ENCODE results near the gene TRIO.

TRIO gene

DNA sequence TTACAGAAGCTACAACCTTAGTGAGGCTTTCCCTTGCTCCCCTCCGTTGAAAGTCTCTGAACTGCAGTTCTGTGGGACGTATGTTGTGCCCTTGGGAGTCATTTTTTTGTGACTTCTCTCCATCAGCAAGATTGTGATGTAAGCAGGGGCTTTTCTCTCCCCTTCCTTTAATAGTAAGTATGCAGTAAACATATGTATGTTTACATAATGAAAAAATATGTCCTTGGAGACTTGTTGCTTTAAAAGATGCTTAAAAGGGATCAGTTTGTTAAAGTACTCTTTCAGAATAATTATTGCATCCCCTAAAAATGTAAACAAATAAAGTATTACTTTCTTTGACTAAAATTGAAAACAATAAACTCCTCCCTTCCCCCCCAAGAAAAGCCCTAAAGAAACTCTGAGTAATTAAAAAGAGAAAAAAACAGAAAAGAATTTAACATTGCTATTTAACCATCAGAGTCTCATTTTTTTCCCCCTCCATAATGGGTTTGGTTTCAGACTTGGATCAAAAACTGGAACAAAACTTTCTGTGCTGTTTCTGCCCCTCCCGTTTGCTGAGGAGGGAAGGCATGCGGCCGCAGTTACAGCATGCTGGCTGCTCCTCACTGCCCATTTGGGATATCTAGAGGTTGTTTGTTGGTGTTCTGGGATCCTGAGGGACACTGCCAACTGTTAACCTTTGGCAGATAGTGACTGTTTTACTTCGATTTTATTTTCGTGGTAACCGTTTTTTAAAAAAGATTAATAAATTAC is 40.2 kb downstream of the TRIO start:
- POLR2A ChIA-PET = interaction anchor here (0.6 to 1.5 kb wide), 2 partner anchors 40 to 82 kb away, joined by 3 read pairs; partner anchors contain the start of gene TRIO
- no peak for DNase-seq (ENCODE audit: extremely low spot score)
- CTCF ChIA-PET = interaction anchor here (0.7 to 0.9 kb wide), 2 partner anchors 10 to 16 kb away, joined by 3 to 6 read pairs; no protein-coding TSS in a partner anchor
- TF ChIP-seq L3MBTL2 (conservative IDR thresholded peaks at IDR 0.05) (0 out of 2 replicates have a peak, but pooled peaks have one; percentile 12), ZNF384 (IDR thresholded peaks at IDR 0.05) (no peak), SP1 (IDR thresholded peaks at IDR 0.05) (no peak), ARNT (IDR thresholded peaks at IDR 0.05) (no peak)

DNA sequence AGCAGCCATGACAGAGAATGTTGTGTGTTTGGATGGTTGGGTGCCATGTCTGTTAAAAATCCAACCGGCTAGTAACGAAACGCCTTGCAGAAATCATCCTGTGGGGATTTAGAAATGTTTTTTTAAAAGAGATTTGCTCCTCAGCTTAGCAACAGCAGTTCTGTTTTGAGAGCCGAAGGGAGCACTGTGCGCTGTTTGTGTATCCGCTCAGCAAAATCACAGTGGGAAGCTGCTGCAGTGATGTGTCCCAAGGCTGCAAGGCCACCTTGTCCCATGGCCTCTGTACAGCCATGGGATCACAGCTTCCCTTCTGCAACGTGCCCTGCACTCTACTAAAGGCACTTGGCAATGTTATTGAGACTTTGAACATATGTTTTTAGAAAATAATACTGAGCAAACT is 40.9 kb downstream of the TRIO start:
- POLR2A ChIA-PET = no interaction called here
- CTCF ChIA-PET = no interaction called here
- TF ChIP-seq SP1 (IDR thresholded peaks at IDR 0.05) = no peak
- no peak for TF ChIP-seq LEF1 (IDR thresholded peaks at IDR 0.05; ENCODE audit: borderline replicate concordance)
- no peak for TF ChIP-seq HDGF (IDR thresholded peaks at IDR 0.05; ENCODE audit: borderline replicate concordance)
- TF ChIP-seq BHLHE40 (IDR thresholded peaks at IDR 0.05; ENCODE audit: borderline replicate concordance) = no peak
- DNase-seq (ENCODE audit: extremely low spot score) = no peak

DNA sequence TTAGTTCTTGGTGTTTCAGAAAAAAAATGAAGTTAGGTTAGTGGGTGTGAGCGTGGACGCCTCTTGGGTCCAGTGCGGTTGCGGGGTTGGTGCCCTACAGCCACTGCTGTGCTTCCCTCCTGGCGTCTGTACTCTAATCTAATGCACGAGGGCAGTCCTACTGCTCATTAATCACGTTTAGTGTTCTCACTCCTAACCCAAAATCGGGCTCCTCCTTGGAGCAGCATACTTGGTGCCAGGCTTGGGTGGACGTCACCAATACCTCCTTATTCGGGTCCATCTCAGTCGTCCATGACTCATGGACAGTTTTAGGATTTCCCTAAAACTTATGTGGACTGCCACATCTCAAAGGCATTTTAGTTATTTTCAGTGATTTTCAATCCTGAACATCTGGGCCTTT is 41.6 kb downstream of the TRIO start:
- no peak for TF ChIP-seq L3MBTL2 (conservative IDR thresholded peaks at IDR 0.05)
- no peak for TF ChIP-seq SUZ12 (IDR thresholded peaks at IDR 0.05)
- no peak for TF ChIP-seq FOXA1 (IDR thresholded peaks at IDR 0.05)
- TF ChIP-seq FOXK2 (IDR thresholded peaks at IDR 0.05) = no peak
- no peak for TF ChIP-seq TARDBP (IDR thresholded peaks at IDR 0.05)
- TF ChIP-seq HDGF (IDR thresholded peaks at IDR 0.05; ENCODE audit: borderline replicate concordance) = no peak
- no peak for TF ChIP-seq CTBP1 (IDR thresholded peaks at IDR 0.05; ENCODE audit: borderline replicate concordance)
- no peak for TF ChIP-seq ELF4 (IDR thresholded peaks at IDR 0.05)
- TF ChIP-seq, protein P1, sequence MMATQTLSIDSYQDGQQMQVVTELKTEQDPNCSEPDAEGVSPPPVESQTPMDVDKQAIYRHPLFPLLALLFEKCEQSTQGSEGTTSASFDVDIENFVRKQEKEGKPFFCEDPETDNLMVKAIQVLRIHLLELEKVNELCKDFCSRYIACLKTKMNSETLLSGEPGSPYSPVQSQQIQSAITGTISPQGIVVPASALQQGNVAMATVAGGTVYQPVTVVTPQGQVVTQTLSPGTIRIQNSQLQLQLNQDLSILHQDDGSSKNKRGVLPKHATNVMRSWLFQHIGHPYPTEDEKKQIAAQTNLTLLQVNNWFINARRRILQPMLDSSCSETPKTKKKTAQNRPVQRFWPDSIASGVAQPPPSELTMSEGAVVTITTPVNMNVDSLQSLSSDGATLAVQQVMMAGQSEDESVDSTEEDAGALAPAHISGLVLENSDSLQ (IDR thresholded peaks at IDR 0.05) = no peak
- TF ChIP-seq ARNT (IDR thresholded peaks at IDR 0.05) = no peak
- TF ChIP-seq BHLHE40 (IDR thresholded peaks at IDR 0.05; ENCODE audit: borderline replicate concordance) = no peak
- TF ChIP-seq NFRKB (IDR thresholded peaks at IDR 0.05) = no peak
- no peak for TF ChIP-seq ZNF384 (IDR thresholded peaks at IDR 0.05)
- DNase-seq (ENCODE audit: extremely low spot score) = no peak
- ChIA-PET CTCF (no interaction called here), POLR2A (no interaction called here)

DNA sequence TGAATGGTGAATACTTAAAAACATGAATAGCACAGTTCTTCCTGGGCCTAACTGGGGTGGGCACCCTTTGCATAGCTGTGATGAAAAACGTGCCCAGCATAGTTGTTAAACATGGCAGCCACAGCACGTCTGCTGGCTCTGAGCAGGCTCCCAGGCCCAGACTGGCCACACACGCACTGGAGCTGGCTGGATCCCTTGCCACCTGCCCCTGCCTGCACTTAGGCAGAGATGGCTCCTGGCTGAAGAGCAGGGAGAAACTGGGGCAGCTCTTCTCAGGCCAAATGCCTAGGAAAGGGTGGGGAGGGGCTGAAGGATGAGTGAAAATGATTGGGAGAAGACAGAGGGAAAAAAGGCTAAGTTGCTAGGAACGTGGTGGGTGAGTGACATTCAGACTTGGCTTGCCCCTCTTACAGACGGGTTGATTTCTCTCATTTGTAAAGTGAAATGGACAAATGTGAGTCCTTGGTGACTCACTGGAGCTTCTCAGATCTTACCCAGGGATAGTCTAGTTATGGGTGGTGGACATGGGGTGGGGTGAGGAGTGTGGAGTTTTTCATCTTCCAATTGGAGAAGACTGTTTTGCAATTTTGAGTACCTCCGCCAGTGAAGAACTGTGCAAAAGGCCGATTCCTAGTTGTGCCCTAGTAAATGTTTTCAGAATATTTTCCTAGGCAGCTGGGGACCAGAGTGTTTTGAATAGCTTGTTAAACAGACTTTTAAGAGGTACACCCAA is 42.4 kb downstream of the TRIO start:
- no peak for DNase-seq (ENCODE audit: extremely low spot score)
- ChIA-PET POLR2A (interaction anchor here (0.6 to 1.3 kb wide), 4 partner anchors 27 to 79 kb away, joined by 3 to 4 read pairs (median 3); no protein-coding TSS in a partner anchor), CTCF (interaction anchor here (1.3 kb wide), 1 partner anchor 84 kb away, joined by 7 read pairs; no protein-coding TSS in a partner anchor)
- no peak for TF ChIP-seq ARNT (IDR thresholded peaks at IDR 0.05)
- no peak for TF ChIP-seq BHLHE40 (IDR thresholded peaks at IDR 0.05; ENCODE audit: borderline replicate concordance)
- TF ChIP-seq SP1 (IDR thresholded peaks at IDR 0.05) = no peak
- no peak for TF ChIP-seq NFRKB (IDR thresholded peaks at IDR 0.05)
- TF ChIP-seq, protein P1 (IDR thresholded peaks at IDR 0.05) = peak; percentile 15; the same call in 1 of the 2 replicates
- TF ChIP-seq FOXK2 (IDR thresholded peaks at IDR 0.05) = no peak
- TF ChIP-seq HDGF (IDR thresholded peaks at IDR 0.05; ENCODE audit: borderline replicate concordance) = no peak

DNA sequence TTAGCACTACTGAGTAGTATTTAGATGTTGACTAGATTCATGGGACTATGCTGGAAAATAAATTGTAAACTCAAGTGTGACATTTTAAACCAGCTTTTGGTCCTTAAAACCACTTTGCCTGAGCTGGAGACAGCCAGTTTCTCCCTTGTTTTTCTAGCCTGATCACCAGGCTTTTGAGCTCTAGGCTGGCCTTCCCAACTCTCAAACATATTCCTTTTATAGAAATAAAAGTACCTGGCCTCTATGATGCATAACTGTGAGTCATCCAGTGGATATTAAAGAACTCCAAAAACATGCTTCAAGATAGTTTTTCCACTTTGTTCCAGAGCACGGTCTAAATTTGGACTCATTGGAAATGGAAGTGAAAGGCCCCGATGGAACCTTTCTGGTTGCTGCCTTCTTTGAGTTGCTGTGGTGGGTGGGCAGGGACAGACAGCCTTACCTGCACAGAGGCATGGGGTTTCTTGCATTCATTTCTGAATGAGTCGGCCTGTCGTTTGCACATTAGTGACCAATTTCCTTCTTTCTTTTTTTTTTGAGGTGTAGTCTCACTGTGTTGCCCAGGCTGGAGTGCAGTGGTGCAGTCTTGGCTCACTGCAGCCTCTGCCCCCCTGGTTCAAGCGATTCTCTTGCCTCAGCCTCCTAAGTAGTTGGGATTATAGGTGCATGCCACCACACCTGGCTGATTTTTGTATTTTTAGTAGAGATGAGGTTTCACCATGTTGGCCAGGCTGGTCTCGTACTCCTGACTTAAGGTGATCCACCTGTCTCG is 43.1 kb downstream of the TRIO start:
- ChIA-PET POLR2A (interaction anchor here (0.6 to 1.3 kb wide), 4 partner anchors 28 to 79 kb away, joined by 3 to 4 read pairs (median 3); no protein-coding TSS in a partner anchor), CTCF (interaction anchor here (1.3 kb wide), 1 partner anchor 84 kb away, joined by 7 read pairs; no protein-coding TSS in a partner anchor)
- no peak for TF ChIP-seq FOXM1 (IDR thresholded peaks at IDR 0.05; ENCODE audit: borderline replicate concordance)
- TF ChIP-seq FOXK2 (IDR thresholded peaks at IDR 0.05) = no peak
- TF ChIP-seq NFRKB (IDR thresholded peaks at IDR 0.05) = no peak
- no peak for TF ChIP-seq BHLHE40 (IDR thresholded peaks at IDR 0.05; ENCODE audit: borderline replicate concordance)
- TF ChIP-seq HDGF (IDR thresholded peaks at IDR 0.05; ENCODE audit: borderline replicate concordance) = no peak
- TF ChIP-seq ELF4 (IDR thresholded peaks at IDR 0.05) = no peak
- TF ChIP-seq CTBP1 (IDR thresholded peaks at IDR 0.05; ENCODE audit: borderline replicate concordance) = no peak
- no peak for TF ChIP-seq LEF1 (IDR thresholded peaks at IDR 0.05; ENCODE audit: borderline replicate concordance)
- no peak for TF ChIP-seq ZNF384 (IDR thresholded peaks at IDR 0.05)
- TF ChIP-seq, protein P1 (IDR thresholded peaks at IDR 0.05) = no peak
- no peak for DNase-seq (ENCODE audit: extremely low spot score)

DNA sequence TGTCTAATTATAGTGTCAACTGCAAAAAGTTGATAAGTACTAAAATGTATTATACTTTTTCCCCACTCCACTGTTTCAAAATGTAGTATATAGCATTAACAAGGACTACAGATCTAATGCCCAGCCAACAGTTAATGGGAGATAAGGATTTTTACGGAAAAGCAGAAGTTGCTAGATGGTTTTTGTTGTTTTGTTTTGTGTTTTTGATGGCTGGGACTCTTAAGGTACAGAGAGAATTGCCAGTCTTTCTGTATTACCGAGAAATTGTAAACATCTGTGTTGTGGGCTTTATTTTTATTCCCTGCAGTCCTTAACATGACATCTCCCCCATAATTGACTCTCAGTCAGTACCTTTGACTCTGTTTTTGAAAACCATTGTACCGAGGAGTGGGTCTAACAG is 44.0 kb downstream of the TRIO start:
- ChIA-PET CTCF (no interaction called here), POLR2A (no interaction called here)
- DNase-seq (ENCODE audit: extremely low spot score) = no peak
- no peak for TF ChIP-seq NFRKB (IDR thresholded peaks at IDR 0.05)
- no peak for TF ChIP-seq TARDBP (IDR thresholded peaks at IDR 0.05)
- TF ChIP-seq LEF1 (IDR thresholded peaks at IDR 0.05; ENCODE audit: borderline replicate concordance) = no peak
- no peak for TF ChIP-seq ARNT (IDR thresholded peaks at IDR 0.05)
- no peak for TF ChIP-seq SUZ12 (IDR thresholded peaks at IDR 0.05)
- TF ChIP-seq FOXK2 (IDR thresholded peaks at IDR 0.05) = no peak
- TF ChIP-seq BHLHE40 (IDR thresholded peaks at IDR 0.05; ENCODE audit: borderline replicate concordance) = no peak
- no peak for TF ChIP-seq HDGF (IDR thresholded peaks at IDR 0.05; ENCODE audit: borderline replicate concordance)
- TF ChIP-seq, protein P1 (IDR thresholded peaks at IDR 0.05) = no peak
- no peak for TF ChIP-seq L3MBTL2 (conservative IDR thresholded peaks at IDR 0.05)
- no peak for TF ChIP-seq SP1 (IDR thresholded peaks at IDR 0.05)
- no peak for TF ChIP-seq ZNF384 (IDR thresholded peaks at IDR 0.05)
- no peak for TF ChIP-seq FOXM1 (IDR thresholded peaks at IDR 0.05; ENCODE audit: borderline replicate concordance)
- TF ChIP-seq CTBP1 (IDR thresholded peaks at IDR 0.05; ENCODE audit: borderline replicate concordance) = no peak
- TF ChIP-seq ELF4 (IDR thresholded peaks at IDR 0.05) = no peak
- TF ChIP-seq FOXA1 (IDR thresholded peaks at IDR 0.05) = no peak
